ENCODE measurements around the gene CHRM2. TPM values are rescaled to one million over a fixed set of nuclear protein-coding genes. Genes with fewer than 3 reads are reported as not detected.
A peak's percentile ranks its signal among the peaks of the same experiment; 100 is the strongest.

Gene CHRM2
- total and polyA plus RNA-seq, 4 donors = 0.61 to 0.83 (median 0.70) TPM

GRCh38 chr7:136993377-136993776, 124.9 kb downstream of the CHRM2 start:
- Histone ChIP-seq H3K4me3 (no peak overlapping the region), H3K27me3 (ENCODE audit: control insufficient read depth in 3 of 3, insufficient read depth in 3 of 3, low read length in 2 of 3) (no peaks in the 10 kb centered on the region), H3K36me3 (ENCODE audit: control insufficient read depth in 4 of 4, insufficient read depth in 4 of 4, low read length in 4 of 4) (no peaks in the 10 kb centered on the region), H3K9ac (ENCODE audit: insufficient read depth in 1 of 2, low read length in 2 of 2) (no peak overlapping the region), H3K27ac (ENCODE audit: low read depth in 1 of 2, low read length in 1 of 2) (peak overlapping the region in 1 of 2 donors; percentile 11), H3K4me1 (ENCODE audit: control insufficient read depth in 5 of 5, insufficient read depth in 5 of 5, low read length in 5 of 5) (peaks cover 0 to 5% (median 0%) of the 10 kb centered on the region in 5 donors), H3K9me3 (ENCODE audit: control insufficient read depth in 4 of 4, insufficient read depth in 3 of 4, low read length in 3 of 4) (no peaks in the 10 kb centered on the region)
- 68 to 71% methylated on average over 3 of the region's 3 CpGs for WGBS, 2 donors
- no peak for TF ChIP-seq CTCF (IDR thresholded peaks at IDR 0.05; ENCODE audit: control extremely low read depth, extremely low read depth)
- ATAC-seq (ENCODE audit: insufficient read depth, low FRiP score) (no peak), DNase-seq (no peak)

- no peak for TF ChIP-seq CTCF (IDR thresholded peaks at IDR 0.05; ENCODE audit: control extremely low read depth, extremely low read depth)
- ATAC-seq (ENCODE audit: insufficient read depth, low FRiP score) (no peak), DNase-seq (no peak)
- Histone ChIP-seq H3K9me3 (ENCODE audit: control insufficient read depth in 4 of 4, insufficient read depth in 3 of 4, low read length in 3 of 4) (no peaks in the 10 kb centered on the region), H3K4me1 (ENCODE audit: control insufficient read depth in 5 of 5, insufficient read depth in 5 of 5, low read length in 5 of 5) (peaks cover 0 to 8% (median 0%) of the 10 kb centered on the region in 5 donors), H3K9ac (ENCODE audit: insufficient read depth in 1 of 2, low read length in 2 of 2) (no peak overlapping the region), H3K36me3 (ENCODE audit: control insufficient read depth in 4 of 4, insufficient read depth in 4 of 4, low read length in 4 of 4) (no peaks in the 10 kb centered on the region), H3K4me3 (no peak overlapping the region), H3K27ac (ENCODE audit: low read depth in 1 of 2, low read length in 1 of 2) (peak overlapping the region in 1 of 2 donors; percentile 81), H3K27me3 (ENCODE audit: control insufficient read depth in 3 of 3, insufficient read depth in 3 of 3, low read length in 2 of 3) (no peaks in the 10 kb centered on the region)
These were observed 129.3 kb downstream of the CHRM2 start for GRCh38 chr7:136997735-136998134.

- Histone ChIP-seq H3K4me3 (no peak overlapping the region), H3K36me3 (ENCODE audit: control insufficient read depth in 4 of 4, insufficient read depth in 4 of 4, low read length in 4 of 4) (no peaks in the 10 kb centered on the region), H3K9ac (ENCODE audit: insufficient read depth in 1 of 2, low read length in 2 of 2) (no peak overlapping the region), H3K27ac (ENCODE audit: low read depth in 1 of 2, low read length in 1 of 2) (peak overlapping the region in 1 of 2 donors; percentile 81), H3K4me1 (ENCODE audit: control insufficient read depth in 5 of 5, insufficient read depth in 5 of 5, low read length in 5 of 5) (peaks cover 0 to 8% (median 0%) of the 10 kb centered on the region in 5 donors), H3K27me3 (ENCODE audit: control insufficient read depth in 3 of 3, insufficient read depth in 3 of 3, low read length in 2 of 3) (no peaks in the 10 kb centered on the region), H3K9me3 (ENCODE audit: control insufficient read depth in 4 of 4, insufficient read depth in 3 of 4, low read length in 3 of 4) (no peaks in the 10 kb centered on the region)
- ATAC-seq (ENCODE audit: insufficient read depth, low FRiP score) = no peak
- DNase-seq = no peak
- WGBS, 2 donors = 75 to 77% methylated on average over 2 of the region's 2 CpGs
- no peak for TF ChIP-seq CTCF (IDR thresholded peaks at IDR 0.05; ENCODE audit: control extremely low read depth, extremely low read depth)
These were observed 130.0 kb downstream of the CHRM2 start for GRCh38 chr7:136998495-136998894.

- no peak overlapping the region for H3K27ac ChIP-seq (ENCODE audit: low read depth in 1 of 2, low read length in 1 of 2)
- H3K9ac ChIP-seq (ENCODE audit: insufficient read depth in 1 of 2, low read length in 2 of 2) = no peak overlapping the region
- WGBS, 2 donors = 73 to 75% methylated on average over 2 of the region's 2 CpGs
- no peak for TF ChIP-seq CTCF (IDR thresholded peaks at IDR 0.05; ENCODE audit: control extremely low read depth, extremely low read depth)
- H3K27me3 ChIP-seq (ENCODE audit: control insufficient read depth in 3 of 3, insufficient read depth in 3 of 3, low read length in 2 of 3) = no peaks in the 10 kb centered on the region
- no peak for ATAC-seq (ENCODE audit: insufficient read depth, low FRiP score)
- H3K4me1 ChIP-seq (ENCODE audit: control insufficient read depth in 5 of 5, insufficient read depth in 5 of 5, low read length in 5 of 5) = peaks cover 0 to 8% (median 0%) of the 10 kb centered on the region in 5 donors
- H3K4me3 ChIP-seq = no peak overlapping the region
- no peaks in the 10 kb centered on the region for H3K9me3 ChIP-seq (ENCODE audit: control insufficient read depth in 4 of 4, insufficient read depth in 3 of 4, low read length in 3 of 4)
- H3K36me3 ChIP-seq (ENCODE audit: control insufficient read depth in 4 of 4, insufficient read depth in 4 of 4, low read length in 4 of 4) = no peaks in the 10 kb centered on the region
- no peak for DNase-seq
These were observed 132.2 kb downstream of the CHRM2 start for GRCh38 chr7:137000621-137001020.
